HG02885 (cell line): Measurements from ENCODE around the gene PLEKHM2.

ENCODE experiments used
- ATAC-seq: cut with Tn5 transposase; IDR thresholded peaks from one replicate; pipeline ENCODE4 v1.9.1; 2021; ENCODE audit warnings: mild to moderate bottlenecking; ENCODE audit not compliant: unreplicated experiment, poor library complexity

PLEKHM2 gene

DNA sequence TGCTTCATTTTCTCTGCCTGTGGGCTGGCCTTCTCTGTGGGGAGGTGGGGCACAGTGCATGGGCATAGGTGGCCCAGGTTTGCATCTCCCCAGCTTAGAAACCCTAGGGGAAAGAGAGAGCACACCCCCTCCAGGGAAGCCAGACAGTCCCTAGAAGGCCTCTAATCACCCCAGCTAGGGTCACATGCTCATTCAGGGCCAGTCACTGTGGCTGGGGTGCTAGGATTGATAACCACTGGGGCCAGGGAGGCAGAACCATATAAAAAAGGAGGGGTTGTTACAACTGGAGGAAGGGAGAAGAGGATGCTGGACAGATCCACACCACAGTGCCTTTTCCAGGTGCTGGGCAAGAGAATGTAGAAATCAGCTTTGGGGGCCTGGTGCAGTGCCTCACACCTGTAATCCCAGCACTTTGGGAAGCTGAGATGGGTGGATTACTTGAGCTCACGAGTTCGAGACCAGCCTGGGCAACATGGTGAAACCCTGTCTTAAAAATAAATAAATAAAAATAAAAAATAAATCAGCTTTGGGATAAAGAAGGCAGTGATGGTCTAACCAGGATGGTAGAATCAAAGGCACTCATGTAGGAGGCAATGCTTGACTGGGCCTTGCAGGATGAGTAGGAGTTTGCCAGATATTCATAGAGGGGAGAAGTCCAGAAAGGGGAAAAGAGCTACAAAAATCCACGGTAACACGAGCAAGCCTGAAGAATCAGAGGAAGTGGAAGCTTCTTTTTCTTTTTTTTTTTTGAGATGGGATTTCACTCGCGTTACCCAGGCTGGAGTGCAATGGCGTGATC lies 94.0 kb downstream of the PLEKHM2 start:
- no peak for ATAC-seq
